GM12878 (cell line): ENCODE results near the gene ITGA5. TPM values are rescaled to one million over a fixed set of nuclear protein-coding genes. Genes with fewer than 3 reads are reported as not detected.

Experiments used
- HDAC2 ChIP-seq: fragments of 200-600 bp; sonication (generic); IDR thresholded peaks from 2 replicates; pipeline ENCODE4 v1.6.1; 2017
- HDAC6 ChIP-seq: fragments of 200-600 bp; sonication (generic); IDR thresholded peaks from one replicate; pipeline ENCODE4 v1.8.0; 2017; ENCODE audit warnings: antibody characterized with exemption; ENCODE audit not compliant: unreplicated experiment
- KAT2A ChIP-seq: conservative IDR thresholded peaks from 2 replicates; pipeline ENCODE4 v1.6.1; 2011; ENCODE audit warnings: low read depth, low read length; ENCODE audit not compliant: control insufficient read depth
- SP1 ChIP-seq: IDR thresholded peaks from one replicate; pipeline ENCODE4 v1.6.1; 2011; ENCODE audit warnings: low read depth, low read length
- SRF ChIP-seq, 2 experiments: IDR thresholded peaks; 2 replicates each; pipeline ENCODE4 v1.6.1; 2011; ENCODE audit warnings: low read depth in 2 of 2, low read length in 2 of 2, mild to moderate bottlenecking in 1 of 2, moderate library complexity in 1 of 2
- TCF3 ChIP-seq: IDR thresholded peaks from 2 replicates; pipeline ENCODE4 v1.6.1; 2012; ENCODE audit warnings: low read depth, mild to moderate bottlenecking, low read length, borderline replicate concordance; ENCODE audit not compliant: insufficient read depth
- polyA plus RNA-seq, 11 experiments: library from polyadenylated mRNA; depleted of rRNA in 4 of 11; unstranded in 6 of 11; stranded (reverse) in 5 of 11; fragments of >200 nt; fragmentation: Nextera tagmentation in 4 of 11; fragmentation: Illumina TruSeq in 1 of 11; extraction: Ambion mirVana in 4 of 11; extraction: Trizol in 1 of 11; gene quantifications; 1 replicate in 1 of 11; 2 replicates in 10 of 11; pipeline versions ENCODE4 v1.2.1 to v1.2.3, GENCODE V29; 2011 to 2016; ENCODE audit warnings: inconsistent platforms in 2 of 11, missing spikeins in 2 of 11, low read depth in 1 of 11
- total RNA-seq, 4 experiments: library from RNA; depleted of rRNA in 3 of 4; stranded (reverse); fragments of >200 nt in 3 of 4; fragmentation: Illumina TruSeq in 1 of 4; extraction: Trizol in 1 of 4; gene quantifications; 2 replicates each; pipeline versions ENCODE4 v1.2.1 to v1.2.3, GENCODE V29; 2013 to 2021
- TF ChIP-seq, protein P1 (sequence below): IDR thresholded peaks from 2 replicates; pipeline ENCODE4 v1.6.1; 2012; ENCODE audit warnings: low read depth, low read length, improper control_type of control experiment
- TF ChIP-seq, protein P2 (sequence below): fragments of 450-650 bp; IDR thresholded peaks from 2 replicates; pipeline ENCODE4 v1.6.1; 2016; ENCODE audit warnings: mild to moderate bottlenecking
- TF ChIP-seq, protein P3 (sequence below): fragments of 450-650 bp; IDR thresholded peaks from 2 replicates; pipeline ENCODE4 v1.6.1; 2014; ENCODE audit warnings: mild to moderate bottlenecking

Gene ITGA5
- total and polyA plus RNA-seq, 10 of the 15 experiments (the other 5 are each of a cell fraction or from before 2014, with no cell fraction given): 0.15 to 22.5 (median 0.61) TPM

DNA sequence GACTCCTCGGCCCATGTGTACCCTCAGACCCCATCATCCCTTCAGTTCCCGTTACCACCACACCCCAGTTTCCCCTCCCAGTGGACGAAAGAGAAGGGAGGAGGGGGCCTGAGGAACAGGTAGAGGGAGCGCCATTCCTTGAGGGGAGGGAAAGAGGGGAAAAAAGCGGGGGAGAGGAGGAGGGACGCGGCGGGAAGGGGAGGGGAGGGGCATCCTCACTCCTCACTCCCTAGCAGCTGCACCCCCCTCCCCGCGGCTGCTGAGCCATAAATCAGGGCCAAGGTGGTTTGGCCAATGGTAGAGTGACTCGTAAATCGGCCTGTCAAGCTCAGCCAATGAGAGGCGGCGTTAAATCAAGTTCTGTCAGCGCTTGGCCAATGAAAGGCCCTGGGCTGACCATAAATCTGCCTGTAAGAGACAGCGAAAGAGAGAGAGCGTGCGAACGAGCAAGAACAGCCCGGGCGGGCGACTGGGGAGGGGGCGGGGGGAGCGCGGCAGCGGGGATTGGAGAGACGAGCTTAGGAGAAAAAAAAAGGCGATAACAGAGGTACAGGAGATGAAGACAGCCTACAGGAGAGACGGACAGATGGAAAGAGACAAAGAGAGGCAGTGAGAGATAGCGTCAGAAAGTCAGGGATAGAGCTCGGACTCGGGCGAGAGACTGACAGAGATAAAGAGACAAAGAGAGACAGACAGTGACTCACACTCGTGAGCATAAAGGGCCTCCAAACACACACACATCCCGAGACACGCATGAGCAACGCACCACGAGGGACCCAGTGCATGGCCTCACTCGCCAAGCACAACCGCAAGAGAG, 59.9 kb downstream of the ITGA5 start (continued):
- TF ChIP-seq, protein P1, sequence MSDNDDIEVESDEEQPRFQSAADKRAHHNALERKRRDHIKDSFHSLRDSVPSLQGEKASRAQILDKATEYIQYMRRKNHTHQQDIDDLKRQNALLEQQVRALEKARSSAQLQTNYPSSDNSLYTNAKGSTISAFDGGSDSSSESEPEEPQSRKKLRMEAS: peak; percentile 47; the same call in 1 of the 2 replicates
- TF ChIP-seq, protein P2, sequence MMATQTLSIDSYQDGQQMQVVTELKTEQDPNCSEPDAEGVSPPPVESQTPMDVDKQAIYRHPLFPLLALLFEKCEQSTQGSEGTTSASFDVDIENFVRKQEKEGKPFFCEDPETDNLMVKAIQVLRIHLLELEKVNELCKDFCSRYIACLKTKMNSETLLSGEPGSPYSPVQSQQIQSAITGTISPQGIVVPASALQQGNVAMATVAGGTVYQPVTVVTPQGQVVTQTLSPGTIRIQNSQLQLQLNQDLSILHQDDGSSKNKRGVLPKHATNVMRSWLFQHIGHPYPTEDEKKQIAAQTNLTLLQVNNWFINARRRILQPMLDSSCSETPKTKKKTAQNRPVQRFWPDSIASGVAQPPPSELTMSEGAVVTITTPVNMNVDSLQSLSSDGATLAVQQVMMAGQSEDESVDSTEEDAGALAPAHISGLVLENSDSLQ: peak; percentile 97
- TF ChIP-seq SP1 (peak; percentile 97), TCF3 (no peak), KAT2A (no peak), HDAC2 (no peak), SRF (IDR thresholded peaks at IDR 0.05; ENCODE audit: low read depth in 2 of 2, low read length in 2 of 2) (no peak), HDAC6 (no peak)
- TF ChIP-seq, protein P3, sequence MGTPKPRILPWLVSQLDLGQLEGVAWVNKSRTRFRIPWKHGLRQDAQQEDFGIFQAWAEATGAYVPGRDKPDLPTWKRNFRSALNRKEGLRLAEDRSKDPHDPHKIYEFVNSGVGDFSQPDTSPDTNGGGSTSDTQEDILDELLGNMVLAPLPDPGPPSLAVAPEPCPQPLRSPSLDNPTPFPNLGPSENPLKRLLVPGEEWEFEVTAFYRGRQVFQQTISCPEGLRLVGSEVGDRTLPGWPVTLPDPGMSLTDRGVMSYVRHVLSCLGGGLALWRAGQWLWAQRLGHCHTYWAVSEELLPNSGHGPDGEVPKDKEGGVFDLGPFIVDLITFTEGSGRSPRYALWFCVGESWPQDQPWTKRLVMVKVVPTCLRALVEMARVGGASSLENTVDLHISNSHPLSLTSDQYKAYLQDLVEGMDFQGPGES: peak; percentile 88; the same call in 1 of the 2 replicates
